HL-60 (cell line): ENCODE results near the gene LGI2.

ENCODE experiments used
- CTCF ChIP-seq: IDR thresholded peaks from one replicate; pipeline ENCODE4 v1.5.1; 2011; ENCODE audit warnings: low read length, control low read depth, inconsistent platforms; ENCODE audit not compliant: insufficient read depth
- POLR2AphosphoS5 ChIP-seq: IDR thresholded peaks from 2 replicates; pipeline ENCODE4 v1.6.1; 2012; ENCODE audit warnings: low read depth

- TF ChIP-seq CTCF = no peak
- TF ChIP-seq POLR2AphosphoS5 = no peak
Observed at GRCh38 chr4:24966076-24966475, 64.7 kb downstream of the LGI2 start.
